Adipose tissue (tissue), 3 donors: ENCODE results near the gene RBMS3. TPM values are rescaled to one million over a fixed set of nuclear protein-coding genes. Genes with fewer than 3 reads are reported as not detected.

Experiments used
- H3K27ac ChIP-seq: one replicate; pipeline ENCODE4 v1.5.1; 2013; ENCODE audit warnings: low read depth, low read length
- WGBS, 3 donors: extraction: QIAGEN DNeasy Blood & Tissue Kit; methylation state at CpG; one replicate each; pipeline ENCODE4 v1.1.7; 2013; 5-methylcytosine and 5-hydroxymethylcytosine counted together
- polyA plus RNA-seq, 3 donors: library from polyadenylated mRNA; stranded (reverse); fragments of 200-250 nt; gene quantifications; one replicate each; pipeline ENCODE4 v1.2.3, GENCODE V29; 2013
- donor health status: healthy with polysubstance abuse.
- donor health status: Bipolar disorder and iron deficiency.
- donor health status: healthy.

The RBMS3 gene
- polyA plus RNA-seq, 3 donors = 1.4 to 16.2 (median 10.2) TPM

DNA sequence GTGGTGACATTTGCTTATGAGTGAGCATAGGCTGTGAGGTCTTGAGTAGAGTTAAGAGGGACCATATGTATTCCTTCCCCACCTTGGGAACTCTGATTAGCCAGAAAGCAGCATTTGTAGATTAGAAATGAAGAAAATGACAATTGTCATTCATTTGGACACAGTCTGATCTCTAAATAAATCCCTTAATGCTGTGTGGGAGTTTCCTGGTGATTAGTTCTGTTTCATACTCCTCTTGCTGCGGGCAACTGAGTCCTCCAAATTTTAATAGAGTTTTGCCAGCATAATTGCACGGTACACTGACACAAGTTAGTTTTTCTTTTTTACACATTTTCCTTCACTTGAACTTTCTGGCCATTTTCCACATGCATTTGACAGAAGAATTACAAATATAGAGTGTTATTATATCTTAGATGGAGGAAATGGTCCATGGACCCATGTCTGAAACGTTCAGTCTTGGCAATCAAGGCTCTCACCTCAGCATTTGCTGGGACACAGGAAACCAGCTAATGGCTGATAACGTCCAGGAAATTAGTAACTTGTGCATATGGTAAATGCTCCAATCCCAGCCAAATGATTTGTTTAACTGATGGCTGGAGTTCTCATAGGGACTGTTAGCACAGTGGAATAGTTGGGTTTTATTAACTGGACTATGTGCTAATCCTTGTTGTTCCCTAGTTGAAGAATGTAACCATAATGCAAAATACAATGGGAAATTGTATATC is 321.2 kb downstream of the RBMS3 start:
- no peak overlapping the region for H3K27ac ChIP-seq
- 52 to 55% (median 53%) methylated on average over 4 of the region's 4 CpGs for WGBS, 3 donors

DNA sequence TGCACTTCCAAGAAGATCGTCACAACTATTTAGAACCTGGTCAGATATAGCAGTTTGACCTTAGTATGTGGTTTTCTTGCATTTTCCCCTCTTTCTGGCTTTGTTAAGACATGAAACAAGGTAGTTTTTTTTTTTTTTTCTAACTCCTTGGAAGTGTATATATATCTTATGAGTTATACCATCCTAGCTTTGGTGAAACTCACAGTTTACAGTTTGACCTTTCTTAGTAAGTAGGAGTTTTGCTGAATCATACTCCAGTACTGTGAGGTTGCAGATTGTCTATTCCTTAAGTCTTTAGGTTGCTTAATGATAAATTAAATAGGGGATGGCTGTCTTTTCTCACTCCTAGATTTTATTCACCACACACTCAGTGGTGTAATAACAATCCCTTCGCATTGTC is 325.0 kb downstream of the RBMS3 start:
- 92 to 96% (median 95%) methylated on average over 2 of the region's 2 CpGs for WGBS, 3 donors
- no peak overlapping the region for H3K27ac ChIP-seq

DNA sequence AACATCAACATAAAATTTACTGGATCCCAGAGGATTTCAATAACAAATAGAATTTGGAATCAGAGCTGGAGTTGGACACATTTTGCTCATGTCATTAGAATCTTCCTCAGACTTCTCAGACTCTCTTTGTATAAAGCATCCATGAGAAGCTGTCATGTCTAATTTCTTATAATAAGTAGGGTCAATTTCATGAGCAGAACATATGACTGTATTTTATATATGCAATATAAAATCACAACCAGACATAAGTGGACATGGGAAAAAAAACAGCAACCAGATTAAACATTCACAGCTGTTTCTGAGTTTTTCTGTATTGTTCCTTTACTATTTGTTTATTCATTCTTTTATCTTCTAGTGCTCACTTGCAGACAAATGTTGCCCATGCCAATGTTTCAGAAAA is 325.5 kb downstream of the RBMS3 start:
- no peak overlapping the region for H3K27ac ChIP-seq

GRCh38 chr3:29608414-29609327 is 327.8 kb downstream of the RBMS3 start:
- no peak overlapping the region for H3K27ac ChIP-seq
- WGBS, 3 donors = 65 to 91% (median 89%) methylated on average over 3 of the region's 3 CpGs

GRCh38 chr3:29609328-29609811 is 328.5 kb downstream of the RBMS3 start:
- H3K27ac ChIP-seq = no peak overlapping the region

DNA sequence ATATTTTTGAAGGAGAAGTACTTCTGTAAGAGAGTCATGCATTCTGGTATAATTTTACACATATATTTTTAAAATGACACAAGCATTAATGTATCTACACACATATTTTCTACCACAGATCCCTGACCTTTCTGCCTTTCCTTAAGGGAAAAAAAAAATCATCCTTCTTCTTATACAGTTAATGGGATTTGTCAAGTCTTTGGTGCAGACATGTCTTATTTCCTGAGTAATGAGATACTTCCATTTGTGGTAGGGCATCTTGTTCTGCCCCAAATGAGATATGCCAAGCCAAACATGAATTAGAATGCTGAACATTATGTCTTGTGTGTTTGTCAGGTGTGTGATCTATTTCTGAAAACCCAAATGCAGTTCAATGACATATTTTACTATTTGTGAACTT is 329.9 kb downstream of the RBMS3 start:
- no peak overlapping the region for H3K27ac ChIP-seq

- 54 to 85% (median 83%) methylated on average over 4 of the region's 4 CpGs for WGBS, 3 donors
Observed at GRCh38 chr3:29611252-29611651, 330.4 kb downstream of the RBMS3 start.

GRCh38 chr3:29612536-29612935 is 331.7 kb downstream of the RBMS3 start:
- no peak overlapping the region for H3K27ac ChIP-seq
- 74 to 87% (median 83%) methylated on average over 1 of the region's 1 CpG for WGBS, 3 donors

More at GRCh38 chr3:29611252-29611651, 330.4 kb downstream of the RBMS3 start:
- H3K27ac ChIP-seq = no peak overlapping the region

GRCh38 chr3:29614954-29615353 is 334.1 kb downstream of the RBMS3 start:
- 87 to 100% (median 97%) methylated on average over 1 of the region's 1 CpG for WGBS, 3 donors
- no peak overlapping the region for H3K27ac ChIP-seq

- 43 to 60% (median 46%) methylated on average over 10 of the region's 10 CpGs for WGBS, 3 donors
- H3K27ac ChIP-seq = no peak overlapping the region
Observed at GRCh38 chr3:29618395-29619282, 337.8 kb downstream of the RBMS3 start.

- no peak overlapping the region for H3K27ac ChIP-seq
- 48 to 58% (median 51%) methylated on average over 4 of the region's 4 CpGs for WGBS, 3 donors
Observed at GRCh38 chr3:29619676-29620075, 338.8 kb downstream of the RBMS3 start.

DNA sequence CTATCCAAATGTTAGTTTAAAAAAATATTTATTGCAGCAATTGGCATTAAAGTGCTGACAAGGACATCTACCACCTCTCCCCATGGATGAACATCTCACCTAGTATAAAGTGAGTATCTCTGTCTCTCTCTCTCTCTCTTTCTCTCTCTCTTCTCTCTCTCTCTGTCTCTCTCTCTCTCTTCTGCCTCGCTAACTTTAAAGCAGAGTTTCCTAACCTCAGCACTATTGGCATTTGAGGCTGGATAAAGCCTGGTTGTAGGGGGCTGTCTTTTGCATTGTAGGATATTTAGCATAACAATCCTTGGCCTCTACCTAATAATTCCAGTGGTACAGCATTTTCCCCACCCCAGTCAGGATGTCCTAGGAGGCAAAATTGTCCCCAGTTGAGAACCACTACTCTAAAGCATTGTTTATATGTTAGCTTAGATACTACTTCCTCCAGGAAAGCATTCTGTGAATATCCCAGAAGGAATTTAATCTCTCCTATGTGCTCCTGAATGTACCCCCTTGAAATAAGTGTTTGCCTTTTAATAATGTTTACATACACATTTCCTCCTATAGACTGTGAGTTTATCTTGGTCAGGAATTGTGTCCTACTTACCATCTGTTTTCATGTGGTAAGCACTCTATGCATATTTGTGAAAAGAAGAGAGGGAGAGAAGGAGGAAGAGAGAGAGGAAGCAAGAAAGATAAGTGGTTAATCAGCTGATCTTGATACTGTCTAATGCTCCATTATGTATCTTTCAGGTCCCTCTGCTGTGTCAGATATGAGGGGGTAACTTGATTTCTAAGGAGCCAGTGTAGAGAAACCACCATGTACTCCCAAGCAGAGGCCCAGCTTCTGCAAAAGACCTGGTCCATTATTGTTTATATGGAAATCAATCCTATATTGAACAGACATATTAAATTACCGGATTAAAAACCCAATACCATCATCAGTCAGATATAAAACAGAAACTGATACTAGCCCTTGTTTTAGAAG is 346.6 kb downstream of the RBMS3 start:
- no peak overlapping the region for H3K27ac ChIP-seq
- WGBS, 3 donors = 56 to 86% (median 80%) methylated on average over 2 of the region's 2 CpGs

DNA sequence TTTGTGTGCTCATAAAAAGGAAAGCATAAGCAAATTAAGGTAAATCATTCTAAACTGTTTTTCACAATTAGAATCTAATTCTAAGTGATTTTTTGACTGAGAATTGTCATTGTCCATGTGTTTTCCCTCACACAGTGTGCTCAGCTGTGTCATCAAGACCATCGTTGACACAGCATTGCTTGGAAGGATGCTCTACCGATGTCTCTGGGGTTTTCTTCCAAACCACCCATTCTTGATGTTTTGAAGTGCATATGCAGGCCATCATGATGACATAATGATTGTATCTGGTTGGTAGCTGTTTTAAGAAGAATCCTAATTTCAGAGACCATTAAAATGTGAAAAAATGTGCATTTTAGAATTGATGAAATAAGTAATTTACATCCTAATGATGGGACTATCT is 347.9 kb downstream of the RBMS3 start:
- WGBS, 3 donors = 33 to 69% (median 69%) methylated on average over 2 of the region's 2 CpGs
- no peak overlapping the region for H3K27ac ChIP-seq

DNA sequence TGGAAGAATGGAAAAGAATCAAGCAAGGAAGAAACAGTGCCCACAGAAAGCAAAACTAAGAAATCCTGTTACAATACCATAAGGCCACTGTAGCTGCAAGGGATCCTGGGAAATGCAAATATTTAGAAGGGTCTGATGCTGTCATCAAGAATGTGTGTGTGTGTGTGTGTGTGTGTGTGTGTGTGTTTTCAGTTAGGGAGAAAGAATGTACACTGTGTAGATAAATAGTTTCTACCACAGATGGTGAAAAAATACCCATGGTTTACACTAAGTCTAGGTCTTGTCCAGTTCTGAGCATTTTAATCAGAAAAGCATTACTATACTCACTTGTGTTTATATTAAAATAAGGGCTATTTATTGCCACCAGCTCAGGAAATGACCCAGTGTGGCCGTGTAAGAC is 355.0 kb downstream of the RBMS3 start:
- WGBS, 3 donors = 19 to 60% (median 39%) methylated on average over 1 of the region's 1 CpG

DNA sequence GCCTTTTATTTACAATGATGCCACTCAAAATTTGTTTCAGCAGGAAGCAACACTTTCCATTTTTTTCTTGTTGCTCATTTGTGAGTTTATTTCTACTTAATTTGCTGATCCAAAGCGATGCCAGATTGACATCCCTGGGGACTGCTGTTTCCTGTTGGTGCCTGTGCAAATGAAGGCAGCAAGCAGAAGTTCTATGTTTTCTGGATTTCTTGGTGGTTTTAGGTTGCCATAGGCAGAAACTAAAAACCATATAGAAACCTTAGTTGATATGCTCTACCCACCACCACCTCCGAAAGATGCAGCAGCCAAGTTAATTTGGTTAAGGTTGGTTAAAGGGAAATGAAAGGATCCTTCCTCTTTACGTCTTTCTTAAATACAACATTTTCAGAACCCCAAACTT is 356.2 kb downstream of the RBMS3 start:
- 68 to 82% (median 74%) methylated on average over 3 of the region's 3 CpGs for WGBS, 3 donors
- H3K27ac ChIP-seq = no peak overlapping the region

More for the DNA sequence above, 355.0 kb downstream of the RBMS3 start:
- no peak overlapping the region for H3K27ac ChIP-seq

DNA sequence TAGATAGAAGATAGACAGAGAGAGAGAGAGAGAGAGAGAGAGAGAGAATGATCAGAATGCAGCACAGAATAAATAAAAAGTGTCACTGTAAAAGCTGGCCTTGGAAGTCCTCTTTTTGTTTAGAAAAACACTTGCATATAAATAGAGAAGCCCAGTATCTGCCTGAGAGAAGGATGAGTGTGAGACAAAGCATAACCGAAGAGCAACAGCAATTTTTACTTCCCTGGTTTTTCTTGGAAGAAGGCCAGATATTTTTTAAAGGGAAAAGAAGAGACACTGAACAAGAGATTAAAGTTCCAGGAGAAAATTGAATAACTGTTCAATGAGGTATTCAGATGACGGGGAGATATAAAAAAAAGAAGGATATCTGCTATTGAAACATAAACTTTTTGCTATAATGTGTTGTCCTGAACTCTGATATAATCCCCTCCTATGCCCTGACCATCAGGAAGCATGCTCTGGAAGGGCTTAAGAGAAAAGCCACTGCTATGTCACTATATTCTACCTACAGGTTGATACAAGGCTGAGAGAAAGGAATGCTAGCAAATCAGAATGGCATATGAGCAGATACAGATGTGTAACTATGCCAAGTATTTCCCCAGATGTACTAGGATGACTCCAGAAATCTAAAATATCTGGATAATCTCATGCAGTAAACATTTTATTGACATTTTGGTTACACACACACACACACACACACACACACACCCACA is 358.9 kb downstream of the RBMS3 start:
- no peak overlapping the region for H3K27ac ChIP-seq
- 38 to 46% (median 44%) methylated on average over 2 of the region's 2 CpGs for WGBS, 3 donors
